Measurements from ENCODE around the gene ADAMTSL3. TPM values are rescaled to one million over a fixed set of nuclear protein-coding genes. Genes with fewer than 3 reads are reported as not detected.

Gene ADAMTSL3
- total RNA-seq, 2 experiments from 2014 or later = not detected

DNA sequence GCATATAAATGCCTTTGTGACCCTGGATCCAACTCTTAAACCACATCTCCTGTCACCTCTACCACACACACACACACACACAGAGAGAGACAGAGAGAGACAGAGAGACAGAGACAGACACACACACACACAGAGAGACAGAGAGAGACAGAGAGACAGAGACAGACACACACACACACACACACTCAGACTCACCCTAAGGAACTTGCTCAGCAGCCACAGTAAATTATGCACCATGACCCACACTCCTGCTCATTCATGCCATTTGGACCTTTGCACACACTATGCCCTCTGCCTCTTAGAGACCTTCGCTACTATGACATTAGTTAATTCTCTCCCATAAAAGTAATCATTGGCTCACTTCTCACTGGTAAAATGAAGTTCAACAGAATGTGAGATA, 275.7 kb downstream of the ADAMTSL3 start:
- DNase-seq (no peak), ATAC-seq (ENCODE audit: poor library complexity) (no peak)
- Mint-ChIP-seq H3K4me3 (no peak overlapping the region), H3K27ac (no peak overlapping the region), H3K27me3 (peaks cover 20% of the 10 kb centered on the region), H3K9me3 (peaks cover 4% of the 10 kb centered on the region), H3K36me3 (ENCODE audit: low read depth) (no peaks in the 10 kb centered on the region), H3K4me1 (ENCODE audit: low read depth) (no peaks in the 10 kb centered on the region)
- H3K4me1 ChIP-seq (ENCODE audit: insufficient read depth, low read length) = no peaks in the 10 kb centered on the region
- no peaks in the 10 kb centered on the region for H3K36me3 ChIP-seq (ENCODE audit: insufficient read depth, low read length)
- peaks cover 8 to 10% of the 10 kb centered on the region in 2 experiments for H3K9me3 ChIP-seq (ENCODE audit: control insufficient read depth in 1 of 2, insufficient read depth in 1 of 2, low read length in 2 of 2)
- ChIA-PET POLR2A (no interaction called here), CTCF (interaction anchor here (0.6 kb wide), 1 partner anchor 973 kb away, joined by 3 read pairs; no protein-coding TSS in a partner anchor)
- H3K27me3 ChIP-seq (ENCODE audit: control insufficient read depth in 1 of 2, insufficient read depth in 2 of 2, low read length in 2 of 2) = peaks cover 0 to 2% of the 10 kb centered on the region in 2 experiments
- no peak for TF ChIP-seq CTCF (IDR thresholded peaks at IDR 0.05)
- no peak overlapping the region for H3K27ac ChIP-seq (ENCODE audit: low read depth in 1 of 2, low read length in 2 of 2)
- intact Hi-C loops (cut with DNase I, micrococcal nuclease) = no loop called here
- H3K4me3 ChIP-seq (ENCODE audit: low read length) = no peak overlapping the region

DNA sequence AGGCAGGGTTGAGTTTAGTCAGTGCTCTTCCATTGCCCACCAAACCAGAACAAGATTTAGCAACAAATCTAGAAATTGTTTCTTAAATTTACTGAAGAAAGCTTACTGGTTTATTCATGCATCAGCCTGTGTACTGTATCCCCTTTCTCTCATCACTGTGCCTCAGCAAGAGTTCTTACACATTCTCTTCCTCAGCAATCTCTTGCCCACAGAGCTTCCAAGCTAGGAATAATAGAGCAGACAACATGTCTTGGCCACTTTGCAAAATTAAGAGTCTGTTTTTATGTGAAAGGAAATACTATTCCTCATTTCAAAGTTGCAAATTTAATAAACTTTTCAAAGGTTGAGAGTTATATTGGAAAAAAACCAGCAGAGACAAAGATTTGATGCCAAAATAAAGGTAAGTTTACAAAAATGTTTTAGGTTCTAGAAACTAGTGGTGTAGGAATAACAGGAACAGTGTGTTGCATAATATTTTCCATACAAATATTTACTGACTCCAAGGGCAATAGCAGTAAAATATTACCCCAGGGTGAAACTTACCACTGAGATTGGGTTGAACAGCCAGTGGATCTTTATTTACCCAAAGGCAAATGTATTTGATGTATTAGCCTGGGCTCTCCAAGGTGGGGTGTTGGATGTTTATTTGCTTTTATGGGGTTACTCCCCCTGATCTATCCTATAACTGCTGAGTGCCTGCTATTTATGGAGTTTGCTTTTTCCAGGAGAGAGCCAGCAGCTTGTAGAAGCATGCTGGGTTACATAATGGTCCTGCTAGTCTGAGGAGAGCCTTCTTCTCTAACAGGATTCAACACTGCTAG, 276.7 kb downstream of the ADAMTSL3 start:
- TF ChIP-seq CTCF (IDR thresholded peaks at IDR 0.05) = no peak
- ChIA-PET POLR2A (no interaction called here), CTCF (no interaction called here)
- Mint-ChIP-seq H3K27ac (no peak overlapping the region), H3K9me3 (peaks cover 4% of the 10 kb centered on the region), H3K36me3 (ENCODE audit: low read depth) (no peaks in the 10 kb centered on the region), H3K4me1 (ENCODE audit: low read depth) (no peaks in the 10 kb centered on the region), H3K4me3 (no peak overlapping the region), H3K27me3 (peaks cover 20% of the 10 kb centered on the region)
- Histone ChIP-seq H3K4me1 (ENCODE audit: insufficient read depth, low read length) (no peaks in the 10 kb centered on the region), H3K4me3 (ENCODE audit: low read length) (no peak overlapping the region), H3K27me3 (ENCODE audit: control insufficient read depth in 1 of 2, insufficient read depth in 2 of 2, low read length in 2 of 2) (peaks cover 0 to 2% of the 10 kb centered on the region in 2 experiments), H3K36me3 (ENCODE audit: insufficient read depth, low read length) (no peaks in the 10 kb centered on the region), H3K9me3 (ENCODE audit: control insufficient read depth in 1 of 2, insufficient read depth in 1 of 2, low read length in 2 of 2) (peaks cover 8 to 10% of the 10 kb centered on the region in 2 experiments), H3K27ac (ENCODE audit: low read depth in 1 of 2, low read length in 2 of 2) (no peak overlapping the region)
- intact Hi-C loops (cut with DNase I, micrococcal nuclease) = no loop called here
- DNase-seq (no peak), ATAC-seq (ENCODE audit: poor library complexity) (no peak)

GRCh38 chr15:83935774-83936173, 281.9 kb downstream of the ADAMTSL3 start:
- Histone ChIP-seq H3K27ac (ENCODE audit: low read depth in 1 of 2, low read length in 2 of 2) (no peak overlapping the region), H3K4me1 (ENCODE audit: insufficient read depth, low read length) (no peaks in the 10 kb centered on the region), H3K27me3 (ENCODE audit: control insufficient read depth in 1 of 2, insufficient read depth in 2 of 2, low read length in 2 of 2) (peaks cover 0 to 2% of the 10 kb centered on the region in 2 experiments), H3K36me3 (ENCODE audit: insufficient read depth, low read length) (no peaks in the 10 kb centered on the region), H3K9me3 (ENCODE audit: control insufficient read depth in 1 of 2, insufficient read depth in 1 of 2, low read length in 2 of 2) (peaks cover 8 to 10% of the 10 kb centered on the region in 2 experiments), H3K4me3 (ENCODE audit: low read length) (no peak overlapping the region)
- CTCF ChIA-PET = no interaction called here
- ATAC-seq (ENCODE audit: poor library complexity) (no peak), DNase-seq (no peak)
- Mint-ChIP-seq H3K4me3 (no peak overlapping the region), H3K36me3 (ENCODE audit: low read depth) (no peaks in the 10 kb centered on the region), H3K9me3 (peaks cover 4% of the 10 kb centered on the region), H3K27ac (no peak overlapping the region), H3K4me1 (ENCODE audit: low read depth) (no peaks in the 10 kb centered on the region), H3K27me3 (peaks cover 7% of the 10 kb centered on the region)
- TF ChIP-seq CTCF (IDR thresholded peaks at IDR 0.05) = no peak
- intact Hi-C loops (cut with DNase I, micrococcal nuclease) = no loop called here
- POLR2A ChIA-PET = no interaction called here
